Activated CD4-positive, alpha-beta T cell treated with anti-CD3 and anti-CD28 coated beads, Interleukin-2, amount 50 U/mL, for 1 hour (primary cell): ENCODE measurements around the gene CDH16.
A peak's percentile ranks its signal among the peaks of the same experiment; 100 is the strongest.
"Not testable (repeated sequence)": the region's sequence is repeated elsewhere in the genome, so short reads cannot be mapped to it uniquely, and the experiment has no call there.

Experiments used
- DNase-seq: peaks from one replicate; pipeline ENCODE4 v3.0.0-alpha.2; 2020

CDH16 gene, protein sequence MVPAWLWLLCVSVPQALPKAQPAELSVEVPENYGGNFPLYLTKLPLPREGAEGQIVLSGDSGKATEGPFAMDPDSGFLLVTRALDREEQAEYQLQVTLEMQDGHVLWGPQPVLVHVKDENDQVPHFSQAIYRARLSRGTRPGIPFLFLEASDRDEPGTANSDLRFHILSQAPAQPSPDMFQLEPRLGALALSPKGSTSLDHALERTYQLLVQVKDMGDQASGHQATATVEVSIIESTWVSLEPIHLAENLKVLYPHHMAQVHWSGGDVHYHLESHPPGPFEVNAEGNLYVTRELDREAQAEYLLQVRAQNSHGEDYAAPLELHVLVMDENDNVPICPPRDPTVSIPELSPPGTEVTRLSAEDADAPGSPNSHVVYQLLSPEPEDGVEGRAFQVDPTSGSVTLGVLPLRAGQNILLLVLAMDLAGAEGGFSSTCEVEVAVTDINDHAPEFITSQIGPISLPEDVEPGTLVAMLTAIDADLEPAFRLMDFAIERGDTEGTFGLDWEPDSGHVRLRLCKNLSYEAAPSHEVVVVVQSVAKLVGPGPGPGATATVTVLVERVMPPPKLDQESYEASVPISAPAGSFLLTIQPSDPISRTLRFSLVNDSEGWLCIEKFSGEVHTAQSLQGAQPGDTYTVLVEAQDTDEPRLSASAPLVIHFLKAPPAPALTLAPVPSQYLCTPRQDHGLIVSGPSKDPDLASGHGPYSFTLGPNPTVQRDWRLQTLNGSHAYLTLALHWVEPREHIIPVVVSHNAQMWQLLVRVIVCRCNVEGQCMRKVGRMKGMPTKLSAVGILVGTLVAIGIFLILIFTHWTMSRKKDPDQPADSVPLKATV

DNA sequence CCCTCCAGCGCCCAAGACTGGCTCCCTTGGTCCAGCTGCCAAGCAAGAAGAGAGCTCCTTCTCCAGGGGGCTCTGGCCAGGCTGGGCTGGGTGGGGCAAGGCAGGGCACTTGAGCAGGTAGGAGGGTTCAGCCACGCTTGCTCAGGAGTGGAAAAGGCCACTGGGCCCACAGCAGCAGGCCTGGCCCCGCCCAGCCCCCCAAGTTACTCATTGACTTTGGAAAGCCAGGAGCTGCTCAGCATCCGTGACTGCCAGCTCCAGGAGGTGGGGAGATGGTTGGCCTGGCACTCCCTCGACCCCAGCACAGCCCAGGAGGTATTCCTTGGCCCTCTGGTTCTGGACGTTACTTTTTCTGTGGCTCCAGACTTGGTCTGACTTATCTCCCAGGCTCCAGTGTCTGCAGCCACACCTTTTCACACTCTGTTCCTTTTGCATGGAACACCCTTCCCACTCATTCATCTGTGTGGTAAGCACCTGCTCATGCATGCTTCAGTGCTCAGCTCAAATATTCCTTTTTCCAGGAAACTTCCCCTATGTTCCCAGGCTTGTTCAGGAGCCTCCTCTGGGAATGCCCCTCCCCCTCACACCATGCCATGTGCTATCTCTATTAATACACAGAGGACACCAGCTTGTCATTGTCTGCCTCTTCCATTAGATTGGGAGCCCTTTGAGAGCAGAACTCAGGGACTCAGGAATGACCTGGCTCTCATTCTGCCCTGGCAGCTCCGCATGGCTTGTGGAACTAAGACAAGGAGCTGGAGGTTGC lies at the start of gene CDH16:
TSS of gene CDH16 (minus strand) at position 83 of the 766 bp plus-strand sequence. CDS start 820 bp downstream, outside the sequence.
- DNase-seq: no peak

DNA sequence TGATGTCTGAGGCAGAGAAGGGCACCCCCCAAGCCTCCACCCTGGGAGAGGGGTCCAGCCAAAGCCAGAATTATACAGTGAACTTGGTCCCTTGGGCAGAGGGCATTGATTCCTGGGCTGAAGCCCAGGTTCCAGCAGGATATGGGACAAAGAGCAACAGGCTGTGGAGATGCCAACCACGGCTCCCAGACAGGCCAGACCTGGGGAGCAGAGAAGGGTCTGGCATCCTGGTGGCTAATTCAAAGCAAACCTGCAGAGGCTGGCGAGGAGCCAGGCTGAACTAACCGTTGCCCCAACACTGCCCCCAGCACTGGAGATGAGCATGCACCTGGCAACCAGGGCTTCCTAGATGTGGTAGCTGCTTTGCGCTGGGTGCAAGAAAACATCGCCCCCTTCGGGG lies 45.4 kb upstream of the CDH16 start:
- no peak for DNase-seq

DNA sequence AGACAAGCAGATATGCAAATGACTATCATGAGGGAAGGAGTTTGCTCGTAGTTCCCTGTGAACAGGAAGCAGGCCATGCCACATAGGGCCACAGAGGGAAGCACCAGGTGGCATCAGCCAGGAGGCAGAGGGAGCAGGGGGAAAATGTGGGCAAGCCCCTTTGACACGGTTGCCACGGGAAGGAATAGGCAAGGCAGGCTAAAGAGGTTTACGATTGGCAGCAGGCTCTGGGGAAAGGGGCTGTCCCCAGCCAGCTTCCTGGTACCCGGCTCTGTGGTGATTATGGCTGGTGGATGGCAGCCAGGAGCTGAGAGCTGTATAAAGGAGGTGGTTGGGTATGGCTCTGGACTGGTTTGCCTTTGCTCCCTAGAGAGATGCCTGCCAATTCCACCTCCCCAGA lies 43.2 kb upstream of the CDH16 start:
- no peak for DNase-seq

DNA sequence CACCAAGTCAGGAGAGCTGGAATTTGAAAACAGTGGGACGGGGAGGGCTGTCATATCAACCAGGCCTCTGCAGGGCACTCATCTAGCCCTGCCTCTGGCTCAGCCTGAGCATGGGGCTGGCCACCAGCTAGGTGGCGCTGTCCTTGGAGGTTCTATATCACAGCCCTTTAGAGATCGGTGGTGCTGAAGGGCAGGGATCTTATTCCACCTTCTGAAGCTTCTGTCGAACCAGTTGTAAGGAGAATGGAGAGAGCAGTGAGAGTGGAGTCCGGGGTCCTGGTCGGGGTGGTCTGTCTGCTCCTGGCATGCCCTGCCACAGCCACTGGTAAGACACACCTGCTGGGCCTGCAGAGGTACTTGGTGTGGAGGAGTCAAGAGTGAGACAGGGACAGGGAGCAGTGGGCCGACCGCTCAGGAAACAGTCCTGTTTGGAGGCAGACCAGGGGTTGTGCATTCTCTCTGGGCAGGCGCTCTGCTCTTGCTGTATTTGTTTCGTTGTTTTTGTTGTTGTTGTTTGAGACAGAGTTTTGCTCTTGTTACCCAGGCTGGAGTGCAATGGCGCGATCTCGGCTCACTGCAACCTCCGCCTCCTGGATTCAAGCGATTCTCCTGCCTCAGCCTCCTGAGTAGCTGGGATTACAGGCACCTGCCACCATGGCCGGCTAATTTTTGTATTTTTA lies 42.5 kb upstream of the CDH16 start, which contains the start of gene CES3:
TSS of gene CES3 (plus strand) at position 202 of the 680 bp plus-strand sequence. CDS start at position 244, 42 bp downstream.
- DNase-seq: peak; percentile 60

DNA sequence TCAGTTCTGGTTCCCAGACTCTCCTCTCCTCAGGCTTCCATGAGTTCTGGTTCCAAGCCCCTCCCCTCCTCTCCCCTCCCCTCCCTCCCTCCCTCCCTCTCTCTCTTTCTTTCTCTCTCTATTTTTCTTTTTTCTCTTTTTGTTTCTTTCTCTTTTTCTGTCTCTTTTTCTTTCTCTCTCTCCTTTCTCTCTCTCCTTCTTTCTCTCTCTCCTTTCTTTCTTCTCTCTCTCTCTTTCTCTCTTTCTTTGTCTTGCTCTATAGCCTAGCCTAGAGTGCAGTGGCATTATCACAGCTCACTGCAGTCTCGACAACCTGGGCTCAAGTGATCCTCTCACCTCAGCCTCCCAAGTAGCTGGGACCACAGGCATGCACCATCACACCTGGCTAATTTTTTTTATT lies 41.6 kb upstream of the CDH16 start:
- DNase-seq: no peak

DNA sequence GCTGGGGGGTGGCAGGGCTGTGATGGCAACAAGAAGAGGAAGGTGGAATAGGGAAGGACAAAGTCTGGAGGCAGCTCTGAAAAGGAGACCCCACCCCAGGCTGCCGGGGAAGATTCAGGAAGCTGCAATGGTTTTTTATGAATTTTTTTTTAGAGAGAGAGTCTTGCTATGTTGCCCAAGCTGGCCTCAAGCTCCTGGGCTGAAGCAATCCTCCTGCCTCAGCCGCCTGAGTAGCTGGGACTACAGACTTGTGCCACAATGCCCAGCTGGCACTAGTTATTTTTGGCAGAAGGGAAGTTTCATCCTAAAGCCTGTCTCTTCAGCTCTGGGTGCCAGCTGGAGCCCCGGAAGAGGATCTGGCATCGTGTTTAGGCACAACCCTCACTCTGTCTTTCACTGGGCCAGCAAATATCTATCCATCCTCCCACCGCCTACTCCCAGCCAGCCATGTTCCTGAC lies 41.0 kb upstream of the CDH16 start:
- no peak for DNase-seq

DNA sequence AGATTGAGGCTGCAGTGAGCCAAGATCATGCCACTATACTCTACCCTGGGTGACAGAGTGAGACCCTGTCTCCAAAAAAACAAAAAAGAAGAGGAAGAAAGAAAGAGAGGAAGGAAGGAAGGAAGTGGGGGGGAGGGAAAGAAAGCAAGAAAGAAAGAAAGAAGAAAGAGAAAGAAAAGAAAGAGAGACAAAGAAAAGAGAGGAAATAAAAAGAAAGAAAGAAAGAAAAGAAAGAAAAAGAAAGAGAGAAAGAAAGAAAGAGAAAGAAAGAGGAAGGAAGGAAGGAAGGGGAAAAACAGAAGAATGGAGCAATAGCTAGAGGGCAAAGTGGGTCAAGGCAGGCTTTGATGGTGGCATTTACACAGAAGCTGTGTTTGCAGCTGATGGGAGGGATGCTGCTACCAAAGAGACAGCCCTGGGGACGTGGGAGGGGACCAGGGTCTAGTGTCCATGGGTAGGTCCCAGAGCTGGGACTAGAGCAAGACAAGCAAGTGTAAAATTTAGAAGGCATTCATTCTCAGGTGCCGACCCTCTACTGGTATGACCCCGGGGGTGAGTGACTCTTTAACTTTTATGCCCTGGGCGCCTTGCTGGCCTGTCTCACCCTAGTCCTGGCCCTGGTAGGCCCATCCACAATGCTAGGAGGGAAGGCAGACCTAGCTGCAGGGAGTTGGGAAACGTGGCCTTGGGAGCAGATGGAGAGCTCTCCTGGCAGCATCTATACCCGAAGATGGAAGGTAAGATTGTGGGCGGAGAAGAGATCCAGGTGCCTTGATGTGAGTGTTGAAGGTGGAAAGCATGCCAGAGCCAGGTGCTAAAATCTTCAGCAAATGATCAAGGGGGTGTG lies 40.4 kb upstream of the CDH16 start:
- DNase-seq: no peak

DNA sequence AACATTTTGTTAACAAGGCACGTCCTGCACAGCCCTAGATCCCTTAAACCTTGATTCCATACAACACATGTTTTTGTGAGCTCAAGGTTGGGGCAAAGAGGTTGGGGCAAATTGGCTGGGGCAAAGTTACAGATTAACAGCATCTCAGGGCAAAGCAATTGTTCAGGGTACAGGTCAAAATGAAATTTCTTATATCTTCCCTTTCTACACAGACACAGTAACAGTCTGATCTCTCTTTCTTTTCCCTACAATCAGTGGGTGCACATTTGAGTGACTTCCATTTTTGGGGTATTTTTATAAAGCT lies 37.4 kb upstream of the CDH16 start:
- not testable (repeated sequence) for DNase-seq

DNA sequence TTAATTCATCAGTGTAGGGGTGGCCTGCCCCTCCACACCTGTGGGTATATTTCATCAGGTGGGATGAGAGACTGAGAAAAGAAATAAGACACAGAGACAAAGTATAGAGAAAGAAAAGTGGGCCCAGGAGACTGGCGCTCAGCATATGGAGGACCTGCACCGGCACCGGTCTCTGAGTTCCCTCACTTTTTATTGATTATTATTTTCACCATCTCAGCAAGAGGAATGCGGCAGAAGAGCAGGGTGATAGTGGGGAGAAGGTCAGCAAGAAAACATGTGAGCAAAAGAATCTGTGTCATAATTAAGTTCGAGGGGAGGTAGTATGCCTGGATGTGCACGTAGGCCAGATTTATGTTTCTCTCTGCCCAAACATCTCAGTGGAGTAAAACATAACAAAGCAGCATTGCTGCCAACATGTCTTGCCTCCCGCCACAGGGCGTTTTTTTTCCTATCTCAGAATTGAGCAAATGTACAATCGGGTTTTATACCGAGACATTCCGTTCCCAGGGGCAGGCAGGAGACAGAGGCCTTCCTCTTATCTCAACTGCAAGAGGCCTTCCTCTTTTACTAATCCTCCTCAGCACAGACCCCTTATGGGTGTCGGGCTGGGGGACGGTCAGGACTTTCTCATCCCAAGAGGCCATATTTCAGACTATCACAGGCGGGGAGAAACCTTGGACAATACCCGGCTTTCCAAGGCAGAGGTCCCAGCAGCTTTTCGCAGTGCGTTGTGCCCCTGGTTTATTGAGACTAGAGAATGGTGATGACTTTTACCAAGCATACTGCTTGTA lies 36.9 kb upstream of the CDH16 start:
- not testable (repeated sequence) for DNase-seq

DNA sequence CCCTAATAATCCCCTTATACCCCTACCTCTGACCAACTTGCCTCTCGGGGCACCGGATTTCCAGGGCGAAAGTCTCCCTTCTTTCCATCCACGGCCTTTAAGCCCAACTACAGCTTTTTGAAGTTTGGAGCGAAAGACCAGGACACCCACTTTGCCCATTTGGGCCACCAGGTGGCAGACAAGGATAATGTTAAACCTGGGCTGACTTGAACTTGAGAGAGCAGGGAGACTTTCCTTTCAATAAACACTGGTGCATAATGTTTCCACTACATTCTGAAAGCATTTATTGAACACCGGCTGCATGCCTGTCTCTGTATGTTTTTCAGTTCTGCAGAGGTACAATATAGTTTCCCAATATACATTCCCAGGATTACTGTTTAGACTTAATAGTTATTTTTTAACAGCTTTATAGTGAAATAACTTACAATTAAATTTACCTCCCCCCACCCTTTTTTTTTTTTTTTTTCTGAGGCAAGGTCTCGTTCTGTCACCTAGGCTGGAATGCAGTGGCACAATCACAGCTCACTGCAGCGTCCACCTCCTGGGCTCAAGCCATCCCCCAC lies 35.5 kb upstream of the CDH16 start:
- DNase-seq: peak; percentile 74

DNA sequence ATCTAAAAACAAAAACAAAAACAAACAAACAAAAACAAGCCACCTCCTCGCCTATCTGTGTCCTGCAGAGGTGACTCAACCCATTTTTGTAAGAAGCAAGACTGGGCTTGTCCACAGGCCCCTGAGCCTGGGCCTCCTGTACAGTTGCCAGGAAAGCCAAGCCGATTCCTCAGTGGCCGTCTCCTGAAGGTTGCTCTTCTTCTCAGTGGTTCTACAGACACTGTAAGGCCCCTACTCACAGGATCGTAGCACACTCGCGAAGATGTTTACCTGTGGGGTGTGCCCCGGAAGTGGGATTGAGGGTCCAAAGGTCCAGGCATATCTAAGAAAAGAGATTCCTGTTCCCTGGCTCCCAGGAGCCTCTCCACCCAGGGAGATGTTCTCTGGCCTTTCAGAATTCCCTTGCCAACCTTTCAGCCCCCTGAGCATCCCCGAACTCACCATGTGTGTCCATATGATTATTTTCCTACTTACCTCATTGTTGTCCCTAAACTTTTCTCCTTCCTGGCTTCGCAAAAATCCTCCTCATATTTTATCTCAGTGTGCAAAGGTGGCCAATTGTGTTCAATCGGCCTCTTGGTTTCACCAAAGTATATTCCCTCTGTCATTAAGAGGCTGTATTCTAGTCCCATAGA lies 34.9 kb upstream of the CDH16 start:
- DNase-seq: no peak

DNA sequence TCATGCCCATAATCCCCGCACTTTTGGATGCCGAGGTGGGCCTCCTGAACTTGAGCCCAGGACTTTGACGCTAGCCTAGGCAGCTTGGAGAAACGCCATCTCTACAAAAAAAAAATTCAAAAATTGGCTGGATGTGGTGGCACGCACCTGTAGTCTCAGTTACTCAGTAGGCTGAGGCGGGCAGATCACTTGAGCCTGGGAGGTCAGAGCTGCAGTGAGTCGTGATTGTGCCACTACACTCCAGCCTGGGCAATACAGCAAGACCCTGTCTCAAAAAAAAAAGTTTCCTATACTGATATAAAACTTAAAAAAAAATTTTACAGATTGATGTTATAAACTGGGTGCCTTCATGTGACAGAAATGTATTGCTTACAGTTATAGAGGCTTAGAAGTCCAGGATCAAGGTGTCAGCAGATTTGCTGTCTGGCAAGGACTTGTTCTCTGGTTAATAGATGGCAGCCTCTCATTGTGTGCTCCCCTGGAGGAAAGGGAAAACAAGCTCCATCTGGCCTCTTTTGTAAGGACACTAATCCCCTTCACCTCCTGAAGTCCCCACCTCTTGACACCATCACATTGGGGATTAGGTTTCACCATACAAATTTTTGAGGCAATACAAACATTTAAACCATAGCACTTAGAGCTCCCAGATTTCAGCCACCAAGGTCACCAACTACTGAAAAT lies 33.9 kb upstream of the CDH16 start:
- DNase-seq: no peak

DNA sequence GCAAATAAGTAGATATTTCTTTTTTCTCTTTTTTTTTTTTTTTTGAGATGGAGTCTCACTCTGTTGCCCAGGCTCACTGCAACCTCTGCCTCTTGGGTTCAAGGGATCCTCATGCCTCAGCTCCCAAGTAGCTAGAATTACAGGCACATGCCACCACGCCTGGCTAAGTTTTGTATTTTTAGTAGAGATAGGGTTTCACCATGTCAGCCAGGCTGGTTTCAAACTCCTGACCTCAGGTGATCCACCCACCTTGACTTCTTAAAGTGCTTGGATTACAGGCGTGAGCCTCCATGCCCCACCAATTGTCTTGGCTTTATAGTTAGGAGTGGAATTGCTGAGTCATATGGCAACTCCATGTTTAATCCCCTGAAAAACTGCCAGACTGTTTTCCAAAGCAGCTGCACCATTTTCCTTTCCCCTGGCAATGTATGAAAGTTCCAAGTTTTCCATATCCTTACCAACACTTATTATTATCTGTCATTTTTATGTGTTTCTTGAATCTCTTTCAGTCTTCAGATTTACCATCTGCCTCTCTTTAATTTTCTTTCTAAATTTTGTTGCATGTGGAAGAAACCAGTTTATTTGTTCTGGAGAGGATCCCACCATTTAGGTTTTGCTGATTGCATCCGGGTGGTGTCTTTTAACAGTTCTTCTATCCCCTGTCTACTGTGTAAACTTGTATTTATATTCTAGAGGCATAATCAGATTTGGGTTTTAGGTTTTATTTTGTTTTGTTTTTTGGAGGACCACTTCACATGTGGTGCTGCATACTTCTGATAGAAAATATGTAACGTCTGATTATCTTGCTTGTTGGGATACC lies 32.5 kb upstream of the CDH16 start:
- DNase-seq: no peak

DNA sequence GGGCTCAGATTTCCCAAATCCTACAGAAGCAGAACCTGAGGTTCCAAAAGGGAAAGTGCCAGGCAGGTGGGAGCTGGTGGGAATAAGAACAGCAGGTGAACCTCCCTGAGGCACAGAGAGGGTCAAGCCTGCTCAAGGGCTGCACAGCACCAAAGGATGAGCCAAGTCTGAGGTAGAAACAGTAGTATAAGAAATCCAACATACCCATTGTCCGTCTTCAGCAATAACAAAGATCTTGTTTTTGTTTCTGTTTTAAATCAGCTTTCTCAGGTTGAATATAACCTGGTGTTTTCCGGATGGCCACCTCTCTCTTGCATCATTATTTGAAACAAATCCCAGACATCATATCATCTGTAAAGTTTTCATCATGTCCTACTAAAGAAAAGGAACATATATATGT lies 31.8 kb upstream of the CDH16 start:
- DNase-seq: no peak

DNA sequence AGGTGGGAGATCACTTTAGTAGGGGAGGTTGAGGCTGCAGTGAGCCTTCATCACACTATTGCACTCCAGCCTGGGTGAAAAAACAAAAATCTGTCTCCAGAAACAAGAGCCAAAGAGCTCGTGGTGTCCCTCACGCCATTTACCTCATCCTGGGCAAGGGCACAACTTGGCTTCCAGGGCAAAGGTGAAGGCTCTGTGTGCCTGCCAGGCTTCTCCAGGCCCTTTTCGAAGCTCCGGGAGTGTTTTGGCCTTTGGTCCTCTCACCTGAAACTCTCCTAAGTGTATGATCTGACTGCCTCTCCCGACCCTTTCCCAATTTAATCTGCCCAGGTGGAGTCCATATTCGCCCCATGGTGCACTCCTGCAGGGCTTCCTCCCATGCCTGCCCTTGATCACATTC lies 30.8 kb upstream of the CDH16 start:
- DNase-seq: no peak

DNA sequence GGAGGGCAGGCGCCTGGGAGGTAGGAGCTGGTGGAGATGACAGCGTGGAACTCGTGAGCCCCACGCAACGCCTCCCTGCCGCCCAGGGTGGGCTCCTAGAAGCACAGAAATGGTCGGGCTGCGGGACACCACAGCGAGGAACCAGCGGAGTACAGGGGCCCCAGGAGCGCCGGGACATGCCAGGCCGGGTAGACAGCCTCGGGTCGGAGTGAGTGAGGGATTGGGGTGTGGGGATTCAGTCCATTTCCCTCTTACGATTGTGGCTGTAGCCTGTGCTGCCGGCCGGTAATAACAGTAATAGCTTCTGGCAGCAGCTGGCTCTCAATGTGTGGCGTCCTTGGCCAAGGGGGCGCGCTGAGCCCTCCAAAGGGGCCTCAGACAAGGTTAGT lies 30.1 kb upstream of the CDH16 start:
- DNase-seq: no peak

DNA sequence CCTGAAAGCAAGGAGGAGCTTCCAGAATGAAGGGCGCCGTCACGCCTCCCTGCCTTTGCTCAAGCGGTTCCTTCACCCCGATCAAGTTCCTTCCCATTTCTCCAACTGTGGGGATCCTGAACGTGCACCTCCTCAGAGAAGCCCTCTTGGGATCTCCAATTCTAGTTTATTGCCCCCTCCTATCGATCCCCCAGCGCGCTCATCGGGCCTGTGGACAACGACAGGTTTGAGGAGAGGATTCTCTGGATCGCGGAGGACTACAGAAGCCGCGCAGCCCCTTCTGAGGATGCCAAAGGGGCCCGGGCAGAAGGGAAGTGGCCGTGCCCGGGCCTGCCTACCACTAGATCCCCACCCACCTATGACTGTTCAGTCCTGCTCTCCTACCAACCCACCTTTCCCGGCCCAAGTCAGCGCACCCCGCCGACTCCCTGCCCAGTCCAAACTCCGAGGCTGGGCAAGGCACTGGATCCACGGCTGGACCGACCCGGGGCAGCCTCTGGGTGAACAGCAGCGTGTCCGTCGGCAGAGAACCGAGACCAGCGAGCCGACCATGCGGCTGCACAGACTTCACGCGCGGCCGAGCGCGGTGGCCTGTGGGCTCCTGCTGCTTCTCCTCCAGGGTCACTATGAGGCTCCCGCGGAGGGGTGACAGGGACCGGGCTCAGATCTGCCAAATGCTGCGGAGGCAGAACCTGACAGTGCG lies 29.6 kb upstream of the CDH16 start:
- DNase-seq: no peak
